Activated T-cell treated with anti-CD3 and anti-CD28 coated beads, Interleukin-2, amount 50 U/mL, for 1 hour (primary cell): ENCODE data around the gene TDP2.
"Not testable (repeated sequence)": the region's sequence is repeated elsewhere in the genome, so short reads cannot be mapped to it uniquely, and the experiment has no call there.

ENCODE experiments used
- DNase-seq: peaks from one replicate; pipeline ENCODE4 v3.0.0-alpha.2; 2020

Gene TDP2

GRCh38 chr6:24678792-24679352 is 12.2 kb upstream of the TDP2 start:
- DNase-seq: not testable (repeated sequence)

GRCh38 chr6:24673625-24674024 is 6.9 kb upstream of the TDP2 start:
- DNase-seq: no peak

GRCh38 chr6:24672620-24673182 is 6.0 kb upstream of the TDP2 start:
- DNase-seq: no peak

GRCh38 chr6:24671077-24671476 is 4.4 kb upstream of the TDP2 start:
- not testable (repeated sequence) for DNase-seq

GRCh38 chr6:24670492-24670891 is 3.8 kb upstream of the TDP2 start:
- DNase-seq: not testable (repeated sequence)

GRCh38 chr6:24668997-24669361 is 2.3 kb upstream of the TDP2 start:
- no peak for DNase-seq

GRCh38 chr6:24668066-24668996 is 1.6 kb upstream of the TDP2 start:
- DNase-seq: not testable (repeated sequence)

GRCh38 chr6:24667378-24667803 is 692 bp upstream of the TDP2 start:
- no peak for DNase-seq

- DNase-seq: no peak
These were observed 530 bp downstream of the TDP2 start for GRCh38 chr6:24666097-24666640.

GRCh38 chr6:24664046-24664987 is 2.4 kb downstream of the TDP2 start:
- DNase-seq: no peak

GRCh38 chr6:24663189-24663588 is 3.5 kb downstream of the TDP2 start:
- DNase-seq: no peak

GRCh38 chr6:24662236-24662635 is 4.5 kb downstream of the TDP2 start:
- DNase-seq: no peak

GRCh38 chr6:24661759-24662158 is 4.9 kb downstream of the TDP2 start:
- not testable (repeated sequence) for DNase-seq

- DNase-seq: no peak
These were observed 6.6 kb downstream of the TDP2 start for GRCh38 chr6:24660105-24660504.

GRCh38 chr6:24659561-24659960 is 7.1 kb downstream of the TDP2 start:
- DNase-seq: no peak

GRCh38 chr6:24658573-24659560 is 7.8 kb downstream of the TDP2 start:
- DNase-seq: no peak

GRCh38 chr6:24655215-24655614 is 11.5 kb downstream of the TDP2 start:
- DNase-seq: no peak

GRCh38 chr6:24650365-24650764 is 16.3 kb downstream of the TDP2 start:
- DNase-seq: no peak

- no peak for DNase-seq
These were observed 17.0 kb downstream of the TDP2 start for GRCh38 chr6:24649691-24650090.

GRCh38 chr6:24648276-24648675 is 18.4 kb downstream of the TDP2 start:
- no peak for DNase-seq

- DNase-seq: no peak
These were observed 19.9 kb downstream of the TDP2 start for GRCh38 chr6:24646771-24647170.
